Measurements from ENCODE around the gene TSR2.

Gene TSR2, protein sequence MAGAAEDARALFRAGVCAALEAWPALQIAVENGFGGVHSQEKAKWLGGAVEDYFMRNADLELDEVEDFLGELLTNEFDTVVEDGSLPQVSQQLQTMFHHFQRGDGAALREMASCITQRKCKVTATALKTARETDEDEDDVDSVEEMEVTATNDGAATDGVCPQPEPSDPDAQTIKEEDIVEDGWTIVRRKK

GRCh38 chrX:54439960-54440871, at the start of gene TSR2:
TSS of gene TSR2 (plus strand) at chrX:54440404. CDS start at chrX:54440422, 18 bp downstream.
- TF ChIP-seq CTCF (IDR thresholded peaks at IDR 0.05; ENCODE audit: control insufficient read depth, extremely low read depth, insufficient read depth): peak; percentile 36
- peak; percentile 75 for DNase-seq (ENCODE audit: low read depth)
- peak within 1 kb of the TSS; percentile 94 for H3K4me3 ChIP-seq (ENCODE audit: low read depth, low read length)

DNA sequence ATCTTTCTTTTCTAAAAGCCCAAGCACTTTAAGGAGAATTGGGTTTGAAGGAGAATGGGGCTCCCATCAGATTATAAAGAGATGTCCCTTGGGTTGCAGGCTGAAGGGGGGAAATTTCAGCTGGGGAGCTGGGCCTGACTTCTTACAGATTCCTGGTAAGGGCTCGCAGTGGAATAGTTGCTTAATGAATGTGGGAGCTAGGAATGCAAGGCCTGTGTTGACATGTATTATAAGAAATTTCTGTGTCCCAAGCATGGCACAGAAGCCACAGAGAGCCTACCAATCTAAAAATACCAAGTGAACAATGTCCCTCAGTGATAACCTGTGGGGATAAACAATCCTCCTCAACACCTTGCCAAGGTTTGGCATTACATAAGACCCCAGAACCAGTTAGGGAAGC, 43.1 kb upstream of the TSR2 start:
- no peak for DNase-seq (ENCODE audit: low read depth)
- no peak overlapping the region for H3K4me3 ChIP-seq (ENCODE audit: low read depth, low read length)
- no peak for TF ChIP-seq CTCF (IDR thresholded peaks at IDR 0.05; ENCODE audit: control insufficient read depth, extremely low read depth, insufficient read depth)

- no peak for DNase-seq (ENCODE audit: low read depth)
- no peak overlapping the region for H3K4me3 ChIP-seq (ENCODE audit: low read depth, low read length)
- no peak for TF ChIP-seq CTCF (IDR thresholded peaks at IDR 0.05; ENCODE audit: control insufficient read depth, extremely low read depth, insufficient read depth)
Observed at GRCh38 chrX:54407266-54407665, 32.9 kb upstream of the TSR2 start.

- no peak for DNase-seq (ENCODE audit: low read depth)
- TF ChIP-seq CTCF (IDR thresholded peaks at IDR 0.05; ENCODE audit: control insufficient read depth, extremely low read depth, insufficient read depth): no peak
- no peak overlapping the region for H3K4me3 ChIP-seq (ENCODE audit: low read depth, low read length)
Observed at GRCh38 chrX:54411732-54412131, 28.5 kb upstream of the TSR2 start.

DNA sequence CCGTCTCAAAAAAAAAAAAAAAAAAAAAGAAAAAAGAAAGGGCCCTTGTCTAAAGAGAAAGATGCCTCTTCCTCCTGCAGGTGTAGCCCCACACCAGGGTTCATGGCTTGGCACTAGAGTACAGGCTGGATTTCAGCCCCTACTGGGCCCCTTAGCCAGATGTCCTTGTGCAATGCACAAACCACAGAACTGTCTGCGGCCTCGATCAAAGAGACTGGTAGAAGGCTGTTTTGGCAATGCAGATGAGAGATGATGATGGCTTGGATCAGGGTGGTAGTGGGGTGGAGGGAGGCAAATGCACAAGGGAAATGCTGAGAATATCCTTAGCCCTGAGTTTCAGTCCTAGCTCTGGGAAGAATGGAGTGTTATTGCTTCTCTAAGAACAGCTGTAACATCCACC, 26.5 kb upstream of the TSR2 start:
- no peak for TF ChIP-seq CTCF (IDR thresholded peaks at IDR 0.05; ENCODE audit: control insufficient read depth, extremely low read depth, insufficient read depth)
- no peak overlapping the region for H3K4me3 ChIP-seq (ENCODE audit: low read depth, low read length)
- no peak for DNase-seq (ENCODE audit: low read depth)

DNA sequence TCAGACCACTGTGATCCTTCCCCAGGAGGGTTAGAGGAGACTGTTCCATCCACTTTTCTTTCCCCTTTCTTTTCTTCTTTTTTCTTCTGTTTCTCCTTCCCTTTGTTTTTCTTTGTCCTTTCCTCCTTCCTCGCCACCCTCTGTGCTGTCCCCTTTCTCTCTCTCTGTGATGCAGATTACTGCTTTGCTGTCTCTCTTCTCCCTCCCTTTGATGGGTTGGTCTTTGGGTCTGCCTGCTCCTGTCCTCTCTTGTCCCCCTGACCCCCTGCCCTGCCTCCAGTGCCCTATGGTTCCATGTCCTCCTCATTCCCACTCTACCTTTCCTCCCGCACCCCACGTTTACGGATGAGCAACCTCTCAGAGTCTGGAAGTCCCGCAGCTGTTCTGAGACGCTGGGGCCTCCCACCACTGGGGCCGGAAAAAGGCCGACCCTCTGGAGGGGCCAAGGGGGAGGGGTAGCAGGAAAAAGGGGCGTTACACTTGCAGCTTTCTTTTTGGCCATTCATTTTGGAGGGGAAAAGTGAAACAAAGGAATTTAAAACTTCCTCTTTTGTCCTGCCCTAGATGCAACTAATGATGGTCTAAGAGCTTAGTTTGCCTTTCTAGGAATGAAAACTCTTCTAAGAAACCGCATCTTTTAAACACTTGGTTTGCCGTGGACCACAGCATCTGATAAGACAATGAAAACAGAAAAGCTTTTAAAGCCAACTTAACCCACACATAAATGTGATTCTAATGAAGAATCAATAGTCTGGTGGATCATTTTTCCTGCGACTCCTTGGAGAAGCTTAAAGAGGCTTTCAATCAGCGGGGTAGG, 24.5 kb upstream of the TSR2 start:
- no peak for DNase-seq (ENCODE audit: low read depth)
- H3K4me3 ChIP-seq (ENCODE audit: low read depth, low read length): no peak overlapping the region
- TF ChIP-seq CTCF (IDR thresholded peaks at IDR 0.05; ENCODE audit: control insufficient read depth, extremely low read depth, insufficient read depth): no peak

Data from LNCaP clone FGC (cell line).